ENCODE data around the gene TMEM131. TPM values are rescaled to one million over a fixed set of nuclear protein-coding genes. Genes with fewer than 3 reads are reported as not detected.

TMEM131 gene
- total RNA-seq, 2 donors from 2014 or later = 39.0 to 43.0 TPM

- H3K4me1 Mint-ChIP-seq = peaks cover 12% of the 10 kb centered on the region
- no peaks in the 10 kb centered on the region for H3K27me3 Mint-ChIP-seq (ENCODE audit: insufficient read depth)
- WGBS, 2 experiments (ENCODE audit: insufficient coverage in 1 of 2, insufficient read length in 1 of 2) = 91 to 100% methylated on average over 3 to 4 of the region's 4 CpGs
- peaks cover 42% of the 10 kb centered on the region for H3K9me3 Mint-ChIP-seq
- Histone ChIP-seq H3K27me3 (ENCODE audit: control insufficient read depth, insufficient read depth, low read length, poor library complexity, severe bottlenecking) (no peaks in the 10 kb centered on the region), H3K9me3 (ENCODE audit: control insufficient read depth, low read length) (peaks cover 32% of the 10 kb centered on the region), H3K36me3 (ENCODE audit: control insufficient read depth, insufficient read depth, low read length) (peaks cover 29% of the 10 kb centered on the region), H3K4me1 (ENCODE audit: control insufficient read depth, insufficient read depth, low read length) (no peaks in the 10 kb centered on the region), H3K9ac (ENCODE audit: extremely low read depth, low read length, poor library complexity, severe bottlenecking) (no peak overlapping the region), H3K27ac (ENCODE audit: low read depth, low read length) (no peak overlapping the region), H3K4me3 (ENCODE audit: low read length) (peak overlapping the region; percentile 14)
- H3K4me3 Mint-ChIP-seq = no peak overlapping the region
- no peak overlapping the region for H3K27ac Mint-ChIP-seq
- H3K36me3 Mint-ChIP-seq (ENCODE audit: low read depth) = peaks cover 35% of the 10 kb centered on the region
- DNase-seq = no peak
- no peak for TF ChIP-seq CTCF (conservative IDR thresholded peaks at IDR 0.05)
Measured at GRCh38 chr2:97871096-97871780, 124.5 kb downstream of the TMEM131 start.

- H3K27ac ChIP-seq (ENCODE audit: low read depth, low read length) = no peak overlapping the region
- DNase-seq = no peak
- H3K27me3 ChIP-seq (ENCODE audit: control insufficient read depth, insufficient read depth, low read length, poor library complexity, severe bottlenecking) = no peaks in the 10 kb centered on the region
- H3K4me3 ChIP-seq (ENCODE audit: low read length) = no peak overlapping the region
- H3K9me3 ChIP-seq (ENCODE audit: control insufficient read depth, low read length) = peaks cover 36% of the 10 kb centered on the region
- H3K36me3 ChIP-seq (ENCODE audit: control insufficient read depth, insufficient read depth, low read length) = peaks cover 32% of the 10 kb centered on the region
- H3K9ac ChIP-seq (ENCODE audit: extremely low read depth, low read length, poor library complexity, severe bottlenecking) = no peak overlapping the region
- H3K27me3 Mint-ChIP-seq (ENCODE audit: insufficient read depth) = no peaks in the 10 kb centered on the region
- H3K9me3 Mint-ChIP-seq = peaks cover 41% of the 10 kb centered on the region
- H3K4me1 ChIP-seq (ENCODE audit: control insufficient read depth, insufficient read depth, low read length) = no peaks in the 10 kb centered on the region
- peaks cover 40% of the 10 kb centered on the region for H3K36me3 Mint-ChIP-seq (ENCODE audit: low read depth)
- H3K4me3 Mint-ChIP-seq = no peak overlapping the region
- no peak overlapping the region for H3K27ac Mint-ChIP-seq
- 90 to 92% methylated on average over 2 to 4 of the region's 4 CpGs for WGBS, 2 experiments (ENCODE audit: insufficient coverage in 1 of 2, insufficient read length in 1 of 2)
- peaks cover 12% of the 10 kb centered on the region for H3K4me1 Mint-ChIP-seq
- TF ChIP-seq CTCF (conservative IDR thresholded peaks at IDR 0.05) = no peak
Measured at GRCh38 chr2:97870396-97870843, 125.3 kb downstream of the TMEM131 start.

GRCh38 chr2:97869722-97870346, 125.9 kb downstream of the TMEM131 start:
- peaks cover 12% of the 10 kb centered on the region for H3K4me1 Mint-ChIP-seq
- Histone ChIP-seq H3K27ac (ENCODE audit: low read depth, low read length) (no peak overlapping the region), H3K4me3 (ENCODE audit: low read length) (no peak overlapping the region), H3K27me3 (ENCODE audit: control insufficient read depth, insufficient read depth, low read length, poor library complexity, severe bottlenecking) (no peaks in the 10 kb centered on the region), H3K4me1 (ENCODE audit: control insufficient read depth, insufficient read depth, low read length) (no peaks in the 10 kb centered on the region), H3K9me3 (ENCODE audit: control insufficient read depth, low read length) (peaks cover 41% of the 10 kb centered on the region), H3K36me3 (ENCODE audit: control insufficient read depth, insufficient read depth, low read length) (peaks cover 33% of the 10 kb centered on the region), H3K9ac (ENCODE audit: extremely low read depth, low read length, poor library complexity, severe bottlenecking) (no peak overlapping the region)
- H3K4me3 Mint-ChIP-seq = no peak overlapping the region
- peaks cover 41% of the 10 kb centered on the region for H3K36me3 Mint-ChIP-seq (ENCODE audit: low read depth)
- no peak for TF ChIP-seq CTCF (conservative IDR thresholded peaks at IDR 0.05)
- no peak overlapping the region for H3K27ac Mint-ChIP-seq
- no peaks in the 10 kb centered on the region for H3K27me3 Mint-ChIP-seq (ENCODE audit: insufficient read depth)
- 89 to 91% methylated on average over 6 of the region's 6 CpGs for WGBS, 2 experiments (ENCODE audit: insufficient coverage in 1 of 2, insufficient read length in 1 of 2)
- H3K9me3 Mint-ChIP-seq = peaks cover 38% of the 10 kb centered on the region
- DNase-seq = no peak

Measured in endodermal cell (in vitro differentiated cells).